ENCODE data around the gene ZNHIT2.

DNA sequence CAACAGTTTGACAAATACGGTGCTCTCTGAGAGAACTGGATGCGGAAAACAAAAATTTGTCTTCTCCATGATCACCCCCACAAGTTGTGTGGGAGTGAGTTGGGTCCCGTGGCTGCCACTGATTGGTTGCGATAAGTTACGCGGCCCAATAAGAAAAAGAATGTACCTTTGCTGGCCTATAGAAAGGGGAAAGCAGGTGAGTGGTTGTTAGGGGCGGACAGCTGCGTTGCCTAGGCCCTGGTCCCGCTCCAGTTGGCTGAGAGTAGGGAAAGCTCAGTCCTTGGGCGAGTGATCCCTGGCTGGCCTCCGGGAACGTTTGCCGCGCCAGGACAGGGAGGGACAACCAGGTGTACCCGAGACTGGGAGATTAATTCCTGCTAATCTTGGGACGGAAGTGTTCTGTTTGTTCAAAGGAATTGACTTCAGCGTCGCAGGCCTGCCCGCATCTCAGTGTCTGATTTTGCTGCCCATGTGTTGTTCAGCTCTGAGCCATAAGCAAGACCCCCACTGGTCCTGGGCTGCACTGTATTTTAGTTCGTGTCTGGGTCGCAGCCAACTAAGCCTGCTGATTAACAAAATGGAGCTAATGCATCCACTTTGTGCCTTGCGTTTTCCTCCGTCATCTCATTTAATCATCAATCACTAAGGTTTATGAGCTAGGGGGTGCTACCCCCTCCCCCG is 17.6 kb upstream of the ZNHIT2 start:
- TF ChIP-seq POLR2AphosphoS5 (IDR thresholded peaks at IDR 0.05; ENCODE audit: low read depth, low read length) (peak; percentile 55; the same call in 1 of the 2 replicates), TAF1 (IDR thresholded peaks at IDR 0.05; ENCODE audit: borderline replicate concordance, low read depth, low read length) (no peak)
